Motor neuron (in vitro differentiated cells): ENCODE data around the gene C3AR1. TPM values are rescaled to one million over a fixed set of nuclear protein-coding genes. Genes with fewer than 3 reads are reported as not detected.

Source experiments
- ATAC-seq, 8 experiments: fragments of 200-7000 bp; cut with Tn5 transposase; replicated peaks in 6 of 8; 2 replicates each; pipeline ENCODE4 v1.8.0; 2021; ENCODE audit warnings: mild to moderate bottlenecking in 8 of 8, moderate library complexity in 8 of 8
- H3K27ac ChIP-seq, 2 donors: fragments of 250-450 bp; sonication (Bioruptor Pico); 2 replicates each; pipeline ENCODE4 v1.9.0; 2021; ENCODE audit warnings: antibody characterized with exemption in 2 of 2, mild to moderate bottlenecking in 2 of 2, moderate library complexity in 1 of 2
- H3K4me1 ChIP-seq, 2 donors: fragments of 250-450 bp; sonication (Bioruptor Pico); replicated peaks in 1 of 2; 2 replicates each; pipeline ENCODE4 v1.6.1; 2021; ENCODE audit warnings: antibody characterized with exemption in 2 of 2, mild to moderate bottlenecking in 2 of 2, moderate library complexity in 1 of 2
- H3K4me3 ChIP-seq, 5 donors: fragments of 250-450 bp; sonication (Bioruptor Pico); 2 replicates each; pipeline ENCODE4 v1.9.0; 2021; ENCODE audit warnings: antibody characterized with exemption in 5 of 5, mild to moderate bottlenecking in 5 of 5, moderate library complexity in 4 of 5
- WGBS, 10 experiments: fragments of 450-650 bp; shearing (Covaris generic); methylation state at CpG; one replicate each; pipeline ENCODE4 v1.0.0; 2022; 5-methylcytosine and 5-hydroxymethylcytosine counted together
- in situ Hi-C, 9 experiments: fragments of 400-800 bp; cut with MboI; loops; one replicate each; pipeline ENCODE4 v1.15.0; 2021; ENCODE audit warnings: low sequenced_read_pairs in 9 of 9, low pct_unique_long_range_greater_than_20kb in 2 of 9; ENCODE audit not compliant: unreplicated experiment in 9 of 9
- total RNA-seq, 8 experiments: library from RNA; unstranded; fragments of 300-600 nt; gene quantifications; 2 replicates each; pipeline versions ENCODE4 v1.2.3 to v1.2.4, GENCODE V29; 2022

Gene C3AR1
- total RNA-seq, 8 experiments from 2014 or later = 0.05 to 1.2 (median 0.14) TPM; not detected in 2

GRCh38 chr12:8012651-8013309, 53.4 kb downstream of the C3AR1 start:
- no peak overlapping the region for H3K4me3 ChIP-seq
- H3K4me1 ChIP-seq = no peaks in the 10 kb centered on the region
- no peak overlapping the region for H3K27ac ChIP-seq
- no peak for ATAC-seq
- WGBS, 10 experiments = 50 to 100% (median 83%) methylated on average over 2 to 7 of the region's 7 CpGs
- in situ Hi-C loops = no loop called here

GRCh38 chr12:8011331-8011730, 54.8 kb downstream of the C3AR1 start:
- in situ Hi-C loops = no loop called here
- ATAC-seq = no peak
- WGBS, 10 experiments = 89 to 100% (median 94%) methylated on average over 2 to 7 of the region's 7 CpGs; no CpG with 5 or more reads in 4 of the 10 experiments
- Histone ChIP-seq H3K4me3 (no peak overlapping the region), H3K4me1 (no peaks in the 10 kb centered on the region), H3K27ac (no peak overlapping the region)

Other genes with a start within 250 kb of the C3AR1 start
- 1 to 10 TPM in 1 of 8 experiments, under 1 TPM in 4, not detected in 3; 0.55 to 1.7 (median 0.91) TPM for gene SLC2A14, start 193.4 kb downstream of the C3AR1 start, total RNA-seq
- 100 to 1,000 TPM in 2 of 8 experiments, 10 to 100 TPM in 6; 10.3 to 110 (median 54.6) TPM for gene SLC2A3, start 130.2 kb downstream of the C3AR1 start, total RNA-seq
- gene FOXJ2, start 33.6 kb downstream of the C3AR1 start, total RNA-seq = 10 to 100 TPM in 2 of 8 experiments, 1 to 10 TPM in 6; 4.5 to 12.8 (median 7.9) TPM
- 100 to 1,000 TPM in 1 of 8 experiments, 10 to 100 TPM in 7; 29.8 to 101 (median 58.3) TPM for gene NECAP1, start 15.9 kb upstream of the C3AR1 start, total RNA-seq
- 1 to 10 TPM in 4 of 8 experiments, under 1 TPM in 4; 0.42 to 2.2 (median 1.0) TPM for gene CLEC4A, start 57.3 kb upstream of the C3AR1 start, total RNA-seq
- gene ZNF705A, start 90.7 kb upstream of the C3AR1 start, total RNA-seq = under 1 TPM in 2 of 8 experiments, not detected in 6; 0.17 to 0.85 TPM
- gene FAM90A1, start 161.3 kb upstream of the C3AR1 start, total RNA-seq = under 1 TPM; 0.31 to 0.93 (median 0.61) TPM